Smooth muscle cell of the brain vasculature (primary cell): ENCODE results near the gene GPR84.
"Not testable (repeated sequence)": the region's sequence is repeated elsewhere in the genome, so short reads cannot be mapped to it uniquely, and the experiment has no call there.

Source experiments
- DNase-seq: peaks from one replicate; pipeline ENCODE4 v3.0.0-alpha.2; 2012; ENCODE audit warnings: low read depth, low spot score

Gene GPR84

GRCh38 chr12:54356228-54356627 is 8.1 kb downstream of the GPR84 start:
- no peak for DNase-seq

- no peak for DNase-seq
Observed at GRCh38 chr12:54355104-54355815, 9.0 kb downstream of the GPR84 start.

GRCh38 chr12:54354271-54354670 is 10.0 kb downstream of the GPR84 start:
- DNase-seq = not testable (repeated sequence)

DNA sequence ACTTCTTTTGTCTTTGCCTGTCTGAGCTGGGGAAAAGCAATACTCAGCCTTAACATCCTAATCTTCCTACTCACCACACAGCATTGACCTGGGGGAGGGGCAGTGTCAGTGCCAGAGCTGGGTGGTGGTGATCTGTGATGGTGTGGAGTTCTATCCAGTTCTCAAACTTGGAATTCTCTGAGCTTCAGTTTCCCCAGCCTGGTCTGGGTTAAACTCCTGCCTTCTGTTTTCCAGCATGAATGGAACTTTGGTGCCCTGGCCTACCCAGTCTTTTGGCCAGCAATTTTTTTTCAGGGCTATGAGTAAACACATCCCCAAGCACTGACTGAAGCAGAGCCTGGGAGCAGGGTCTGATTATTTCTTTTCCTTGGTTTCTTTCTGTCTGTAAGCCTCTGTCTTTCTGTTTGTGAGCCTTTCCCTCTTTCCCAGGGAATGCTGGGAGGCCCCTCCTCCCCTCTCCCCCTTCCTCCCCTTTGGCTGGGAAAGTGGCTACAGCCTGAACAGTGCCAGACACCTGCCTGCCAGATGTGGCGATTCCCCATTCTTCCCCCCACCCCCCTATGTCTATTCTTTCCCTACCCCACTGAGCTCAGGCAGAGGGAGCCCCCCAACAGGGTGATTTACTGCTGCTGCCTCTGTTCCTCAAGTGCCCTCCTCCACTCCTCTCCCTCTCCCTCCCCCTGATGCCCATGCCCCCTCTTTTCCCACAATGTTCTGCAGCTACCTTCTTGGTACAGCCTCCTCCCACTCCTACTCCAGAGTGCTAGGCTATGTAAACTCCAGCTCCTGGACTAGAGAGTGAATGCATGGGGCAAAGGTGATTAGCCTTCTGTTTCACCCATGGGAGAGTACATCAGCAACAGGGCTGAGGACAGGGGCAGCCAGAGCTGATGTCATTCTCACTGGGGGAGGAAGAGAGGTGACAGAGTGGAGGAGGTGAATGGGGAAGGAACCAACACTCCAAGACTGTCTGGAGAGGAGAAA is 11.1 kb downstream of the GPR84 start:
- no peak for DNase-seq

DNA sequence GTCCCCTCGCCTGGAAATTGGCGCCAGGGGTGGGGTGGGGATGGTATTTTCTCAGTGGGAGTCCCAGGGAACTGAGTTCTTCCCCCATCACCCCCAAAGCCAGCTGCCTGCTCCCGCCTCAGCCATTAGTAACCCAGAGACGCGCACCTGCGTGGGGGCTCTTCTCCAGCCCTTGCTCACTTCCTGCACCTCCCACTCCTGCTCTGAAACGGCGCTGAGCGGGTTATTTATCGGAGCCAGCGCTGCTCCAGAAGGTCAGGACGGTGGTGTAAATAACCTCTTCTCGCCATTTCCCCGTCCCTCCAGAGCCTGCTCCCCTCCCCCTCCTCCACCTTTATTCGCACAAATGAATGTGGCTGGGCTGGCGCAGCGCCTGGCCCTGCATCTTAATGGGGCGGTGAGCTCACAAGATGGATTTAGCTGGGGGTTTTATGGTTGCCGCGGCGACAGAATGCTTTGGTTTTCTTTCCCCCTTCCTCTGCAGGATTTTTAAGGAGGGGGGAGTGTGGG is 12.2 kb downstream of the GPR84 start:
- DNase-seq = no peak

DNA sequence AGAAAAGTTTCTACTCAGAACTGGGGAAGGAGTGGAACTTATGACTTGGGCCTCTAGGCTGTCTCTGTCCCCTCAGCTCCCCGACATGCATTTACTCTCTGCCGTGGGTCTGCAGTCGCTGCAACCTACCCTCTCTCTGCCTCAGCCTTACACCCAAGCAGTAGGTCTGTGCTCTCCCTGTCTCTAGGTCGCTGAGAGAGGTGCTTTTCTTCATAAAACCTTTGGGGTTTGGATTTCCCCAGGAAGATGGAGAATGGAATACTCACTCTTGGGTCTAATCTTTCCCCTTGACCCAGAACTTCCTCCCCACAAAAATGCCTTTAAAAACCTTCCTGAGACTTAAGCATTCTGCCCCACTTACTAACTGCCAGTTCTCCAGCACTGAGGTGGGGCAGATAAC is 12.9 kb downstream of the GPR84 start:
- no peak for DNase-seq

DNA sequence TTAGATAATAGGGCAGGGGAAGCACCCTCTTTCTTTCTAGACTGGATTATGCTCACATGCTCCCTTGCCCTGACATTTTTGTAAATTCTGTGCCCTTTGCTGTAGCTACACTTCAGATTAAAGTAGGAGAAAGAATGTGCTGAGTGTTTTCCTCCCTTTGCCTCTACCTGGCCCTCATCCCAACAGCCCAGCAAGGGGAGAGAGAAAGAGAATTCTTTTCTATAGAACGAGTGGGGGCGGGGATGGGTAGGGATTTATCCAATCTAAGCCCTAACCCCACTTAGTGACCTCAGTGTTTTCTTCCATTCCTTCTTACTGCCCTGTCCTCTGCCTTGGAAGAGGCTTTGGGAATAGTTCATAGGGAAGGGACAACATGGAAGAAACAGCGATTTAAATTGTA is 13.5 kb downstream of the GPR84 start:
- no peak for DNase-seq

DNA sequence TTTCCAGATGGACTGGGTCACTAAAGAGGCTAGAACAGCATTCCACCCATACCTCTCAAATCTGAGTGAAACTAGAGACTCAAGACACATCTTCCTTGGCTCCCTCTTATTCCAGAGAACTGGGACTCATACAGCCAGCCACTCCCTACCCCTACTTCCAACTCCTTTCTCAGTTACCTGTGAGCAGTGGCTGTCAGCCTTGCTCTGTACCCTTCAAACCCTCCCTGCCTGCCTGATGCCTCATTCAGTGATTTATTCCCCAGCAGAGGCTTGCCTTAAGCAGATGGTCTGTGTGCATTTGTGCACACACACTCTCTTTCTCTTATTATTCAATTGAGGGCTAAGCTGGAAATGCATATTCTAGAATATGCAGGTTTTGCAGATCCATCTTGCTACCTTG is 14.6 kb downstream of the GPR84 start:
- no peak for DNase-seq

- DNase-seq = no peak
Observed at GRCh38 chr12:54349036-54349435, 15.2 kb downstream of the GPR84 start.

GRCh38 chr12:54341378-54342300 is 22.6 kb downstream of the GPR84 start:
- no peak for DNase-seq

DNA sequence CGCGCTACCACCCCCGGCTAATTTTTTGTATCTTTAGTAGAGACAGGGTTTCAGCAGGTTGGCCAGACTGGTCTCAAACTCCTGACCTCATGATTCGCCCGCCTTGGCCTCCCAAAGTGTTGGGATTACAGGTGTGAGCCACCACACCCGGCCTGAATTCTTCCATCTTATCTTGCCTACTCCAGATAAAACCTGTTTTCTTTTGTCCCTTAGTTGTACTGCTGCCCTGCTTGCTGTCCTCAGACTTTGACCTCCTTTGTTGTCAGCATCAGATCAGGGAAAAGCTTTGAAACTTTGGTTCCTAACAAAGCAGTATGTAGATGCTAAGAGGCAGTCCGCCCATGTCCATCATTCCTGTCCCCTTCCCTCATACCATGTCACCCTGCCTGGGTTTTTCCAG is 23.4 kb downstream of the GPR84 start:
- DNase-seq = no peak

- DNase-seq = no peak
Observed at GRCh38 chr12:54338698-54339296, 25.5 kb downstream of the GPR84 start.

DNA sequence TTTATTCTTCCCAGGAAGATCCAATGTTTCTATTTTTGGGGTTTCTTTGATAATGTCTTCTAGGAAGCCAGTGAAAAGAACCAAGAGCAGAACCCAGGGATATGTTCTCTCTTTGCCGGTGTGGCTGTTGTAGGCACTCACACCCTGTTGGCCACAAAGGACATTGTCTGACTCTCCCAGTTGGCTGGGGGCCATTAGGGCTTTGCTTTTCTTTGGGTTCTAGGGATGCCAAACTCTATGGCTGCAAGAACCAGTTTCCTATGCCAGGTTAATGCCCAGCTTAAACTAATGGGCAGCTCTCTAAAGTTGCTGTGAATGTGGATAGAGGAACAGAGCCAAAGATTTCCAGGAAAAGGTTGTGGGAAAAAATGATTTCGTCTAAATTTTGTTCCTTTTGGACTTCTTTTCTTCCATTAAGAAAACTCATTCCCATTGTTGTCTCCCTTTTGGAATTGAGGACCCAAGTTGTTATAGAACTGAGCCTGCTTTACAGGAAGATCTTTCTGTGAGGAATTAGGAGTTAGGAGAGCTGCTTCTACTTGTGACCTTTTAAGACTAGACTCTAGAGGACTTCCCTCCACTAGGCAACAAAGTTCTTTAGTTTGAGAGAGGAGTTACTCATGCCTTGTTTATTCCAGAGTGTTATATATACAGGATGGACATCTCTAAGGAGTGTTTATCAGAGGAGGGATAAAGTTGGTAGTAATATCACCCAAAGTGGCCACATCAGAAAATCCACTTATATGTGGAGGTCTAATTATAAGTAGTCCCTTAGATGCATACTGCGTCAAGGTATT is 26.2 kb downstream of the GPR84 start:
- DNase-seq = no peak

GRCh38 chr12:54337280-54337842 is 26.9 kb downstream of the GPR84 start:
- no peak for DNase-seq

DNA sequence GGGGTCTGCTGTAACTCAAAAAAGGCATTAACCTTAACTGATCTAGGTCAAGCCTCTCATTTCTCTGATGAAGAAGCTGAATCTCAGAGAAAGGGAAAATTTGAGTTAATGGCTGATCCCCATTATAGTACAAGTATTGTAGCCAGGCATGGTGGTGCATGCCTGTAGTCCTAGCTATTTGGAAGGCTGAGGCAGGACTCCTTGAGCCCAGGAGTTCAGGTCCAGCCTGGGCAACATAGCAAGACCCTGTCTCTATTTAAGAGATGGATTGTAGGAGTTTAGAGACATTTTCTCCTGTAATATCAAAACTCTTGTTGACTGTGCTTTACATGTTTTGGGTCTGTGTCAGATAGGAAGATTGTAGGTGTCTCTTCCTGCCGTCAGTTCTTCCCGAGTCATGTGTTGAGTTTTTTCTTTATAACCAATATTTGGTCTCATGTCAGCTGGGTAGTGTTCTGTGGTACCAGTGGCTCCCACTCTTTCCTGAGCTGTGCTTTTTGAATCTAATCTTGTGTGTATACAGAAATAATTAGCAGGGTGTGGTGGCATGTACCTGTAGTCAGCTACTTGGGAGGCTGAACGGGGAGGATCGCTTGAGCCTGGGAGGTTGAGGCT is 30.8 kb downstream of the GPR84 start:
- no peak for DNase-seq

- DNase-seq = no peak
Observed at GRCh38 chr12:54331461-54331860, 32.8 kb downstream of the GPR84 start.

GRCh38 chr12:54330442-54330841 is 33.8 kb downstream of the GPR84 start:
- DNase-seq = no peak

- DNase-seq = no peak
Observed at GRCh38 chr12:54329759-54330158, 34.5 kb downstream of the GPR84 start.

DNA sequence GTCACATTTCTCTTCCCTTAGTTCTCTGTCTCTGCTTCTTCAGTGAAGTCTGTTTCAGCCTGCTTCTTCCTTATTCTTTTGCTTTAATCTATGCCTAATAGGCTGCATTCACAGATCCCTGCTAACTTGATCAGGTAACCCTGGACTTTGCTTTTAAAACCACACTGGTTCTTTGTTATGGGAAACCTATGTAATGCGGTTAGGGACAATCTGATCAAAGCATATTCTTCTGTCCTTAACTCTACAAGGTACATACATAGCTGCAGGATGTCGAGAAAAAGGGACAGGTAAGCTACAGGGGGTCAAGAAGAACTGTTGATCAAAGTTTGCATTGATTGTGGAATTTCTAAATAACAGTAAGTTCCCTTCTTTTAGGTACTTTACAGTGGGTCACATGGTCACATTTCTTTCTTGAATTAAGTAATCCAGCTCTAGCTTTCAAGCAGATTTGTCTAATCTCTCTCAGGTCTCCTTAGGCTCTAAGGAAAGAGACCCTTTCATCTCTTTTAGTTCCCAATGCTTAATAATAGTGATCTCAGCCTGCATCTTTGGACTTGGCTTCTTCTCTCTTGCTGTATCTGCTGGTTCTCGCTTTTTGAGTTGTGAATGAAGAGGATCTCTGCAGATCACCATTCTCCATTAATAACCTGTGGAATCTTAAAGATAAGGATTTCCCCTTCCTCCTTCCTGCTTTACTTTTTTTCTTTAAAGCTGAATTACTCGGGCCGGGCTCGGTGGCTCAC is 35.5 kb downstream of the GPR84 start:
- no peak for DNase-seq
